ENCODE results near the gene CNRIP1. TPM values are rescaled to one million over a fixed set of nuclear protein-coding genes. Genes with fewer than 3 reads are reported as not detected.
"Not testable (repeated sequence)": the region's sequence is repeated elsewhere in the genome, so short reads cannot be mapped to it uniquely, and the experiment has no call there.

CNRIP1 gene
- total RNA-seq, 8 experiments from 2014 or later = 16.9 to 59.1 (median 40.2) TPM

- Histone ChIP-seq H3K4me1 (replicated peaks in 1 of 2) (peaks cover 8 to 12% of the 10 kb centered on the region in 2 donors), H3K4me3 (no peak overlapping the region), H3K27ac (no peak overlapping the region)
- ATAC-seq (replicated peaks in 6 of 8) = no peak
- 83 to 100% (median 100%) methylated on average over 1 to 4 of the region's 4 CpGs; no CpG with 5 or more reads in 2 of the 10 experiments for WGBS, 10 experiments
- in situ Hi-C loops (cut with MboI; ENCODE audit: low pct_unique_long_range_greater_than_20kb in 2 of 9, low sequenced_read_pairs in 9 of 9, unreplicated experiment in 9 of 9) = no loop called here
These were observed 37.0 kb upstream of the CNRIP1 start for GRCh38 chr2:68356599-68357239.

GRCh38 chr2:68352651-68353391 lies 33.1 kb upstream of the CNRIP1 start:
- no peak for ATAC-seq (replicated peaks in 6 of 8)
- no peak overlapping the region for H3K4me3 ChIP-seq
- in situ Hi-C loops (cut with MboI; ENCODE audit: low pct_unique_long_range_greater_than_20kb in 2 of 9, low sequenced_read_pairs in 9 of 9, unreplicated experiment in 9 of 9) = no loop called here
- WGBS, 10 experiments = 8 to 57% (median 34%) methylated on average over 1 to 2 of the region's 2 CpGs; no CpG with 5 or more reads in 2 of the 10 experiments
- H3K27ac ChIP-seq = no peak overlapping the region
- peaks cover 4 to 9% of the 10 kb centered on the region in 2 donors for H3K4me1 ChIP-seq (replicated peaks in 1 of 2)

DNA sequence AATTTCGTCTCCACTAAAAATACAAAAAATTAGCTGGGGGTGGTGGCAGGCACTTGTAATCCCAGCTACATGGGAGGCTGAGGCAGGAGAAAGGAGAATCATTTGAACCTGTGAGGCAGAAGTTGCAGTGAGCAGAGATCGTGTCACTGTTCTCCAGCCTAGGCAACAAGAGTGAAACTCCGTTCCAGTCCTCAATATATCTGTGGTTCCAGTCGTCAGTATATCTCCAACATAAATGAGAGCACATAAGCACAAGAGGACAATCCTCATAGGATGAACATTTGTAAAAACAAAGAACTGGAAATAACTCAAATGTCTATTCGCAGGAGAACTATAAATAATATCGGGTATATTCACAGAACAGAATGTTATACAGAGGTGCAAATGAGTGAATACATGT lies 32.2 kb upstream of the CNRIP1 start:
- no peak for ATAC-seq (replicated peaks in 6 of 8)
- in situ Hi-C loops (cut with MboI; ENCODE audit: low pct_unique_long_range_greater_than_20kb in 2 of 9, low sequenced_read_pairs in 9 of 9, unreplicated experiment in 9 of 9) = no loop called here
- H3K4me1 ChIP-seq (replicated peaks in 1 of 2) = peaks cover 0 to 1% of the 10 kb centered on the region in 2 donors
- H3K4me3 ChIP-seq = no peak overlapping the region
- WGBS, 10 experiments = 58 to 100% (median 90%) methylated on average over 1 to 6 of the region's 6 CpGs; no CpG with 5 or more reads in 1 of the 10 experiments
- H3K27ac ChIP-seq = no peak overlapping the region

- ATAC-seq (replicated peaks in 6 of 8); H3K27ac ChIP-seq; H3K4me1 ChIP-seq (replicated peaks in 1 of 2); in situ Hi-C loops (cut with MboI; ENCODE audit: low pct_unique_long_range_greater_than_20kb in 2 of 9, low sequenced_read_pairs in 9 of 9, unreplicated experiment in 9 of 9); H3K4me3 ChIP-seq: not testable (repeated sequence)
- WGBS, 10 experiments = 33 to 94% (median 66%) methylated on average over 1 to 4 of the region's 4 CpGs; no CpG with 5 or more reads in 1 of the 10 experiments
These were observed 29.3 kb upstream of the CNRIP1 start for GRCh38 chr2:68349091-68349490.

- Histone ChIP-seq H3K4me1 (replicated peaks in 1 of 2) (peaks cover 7 to 10% of the 10 kb centered on the region in 2 donors), H3K27ac (no peak overlapping the region), H3K4me3 (no peak overlapping the region)
- 33 to 100% (median 81%) methylated on average over 1 to 9 of the region's 9 CpGs; no CpG with 5 or more reads in 1 of the 10 experiments for WGBS, 10 experiments
- peak in 2 of 8 experiments; percentile 30 to 37 for ATAC-seq (replicated peaks in 6 of 8)
- in situ Hi-C loops (cut with MboI; ENCODE audit: low pct_unique_long_range_greater_than_20kb in 2 of 9, low sequenced_read_pairs in 9 of 9, unreplicated experiment in 9 of 9) = no loop called here
These were observed 25.6 kb upstream of the CNRIP1 start for GRCh38 chr2:68345129-68345875.

DNA sequence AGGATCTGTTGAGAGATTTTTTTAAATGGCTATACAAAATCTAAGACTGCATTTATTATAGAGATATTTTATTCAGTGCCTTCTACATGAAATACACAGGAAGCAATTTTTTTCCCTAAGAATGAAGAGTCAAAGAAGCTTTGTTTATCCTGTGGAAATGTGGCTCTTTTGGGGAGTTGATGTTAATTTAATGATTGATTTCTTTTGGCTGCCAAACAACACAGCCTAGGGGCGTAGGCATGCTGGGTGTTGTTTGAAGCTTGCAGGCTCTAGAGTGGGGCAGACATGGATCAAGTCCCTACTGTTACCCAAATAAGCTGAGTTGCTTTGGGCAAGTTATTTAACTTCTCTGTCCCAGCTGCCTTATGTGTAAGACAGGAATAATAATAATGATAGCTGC lies 24.3 kb upstream of the CNRIP1 start:
- WGBS, 10 experiments = 50 to 100% (median 86%) methylated on average over 1 of the region's 1 CpG; no CpG with 5 or more reads in 3 of the 10 experiments
- in situ Hi-C loops (cut with MboI; ENCODE audit: low pct_unique_long_range_greater_than_20kb in 2 of 9, low sequenced_read_pairs in 9 of 9, unreplicated experiment in 9 of 9) = no loop called here
- Histone ChIP-seq H3K4me1 (replicated peaks in 1 of 2) (peaks cover 7 to 10% of the 10 kb centered on the region in 2 donors), H3K27ac (no peak overlapping the region), H3K4me3 (no peak overlapping the region)
- no peak for ATAC-seq (replicated peaks in 6 of 8)

DNA sequence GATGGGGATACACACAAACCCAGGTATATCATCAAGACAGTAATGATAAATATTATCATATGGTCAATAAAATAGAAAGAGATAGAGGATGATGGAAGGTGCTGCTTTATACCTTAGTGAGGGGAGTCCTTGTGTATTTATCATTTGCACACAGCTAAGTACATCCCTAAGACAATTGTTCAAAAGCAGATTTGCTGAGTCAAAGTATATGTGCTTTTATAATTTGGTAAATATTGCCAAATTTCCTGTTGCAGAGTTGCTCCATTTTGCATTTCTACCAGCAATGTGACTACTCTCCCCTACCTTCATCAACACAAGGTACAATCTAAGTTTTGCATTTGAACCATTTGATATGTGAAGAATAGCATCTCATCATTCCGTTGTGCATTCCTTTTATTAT lies 22.7 kb upstream of the CNRIP1 start:
- H3K27ac ChIP-seq = no peak overlapping the region
- WGBS, 10 experiments = 0 to 100% (median 86%) methylated on average over 1 of the region's 1 CpG
- no peak for ATAC-seq (replicated peaks in 6 of 8)
- peaks cover 7 to 10% of the 10 kb centered on the region in 2 donors for H3K4me1 ChIP-seq (replicated peaks in 1 of 2)
- no peak overlapping the region for H3K4me3 ChIP-seq
- in situ Hi-C loops (cut with MboI; ENCODE audit: low pct_unique_long_range_greater_than_20kb in 2 of 9, low sequenced_read_pairs in 9 of 9, unreplicated experiment in 9 of 9) = no loop called here

DNA sequence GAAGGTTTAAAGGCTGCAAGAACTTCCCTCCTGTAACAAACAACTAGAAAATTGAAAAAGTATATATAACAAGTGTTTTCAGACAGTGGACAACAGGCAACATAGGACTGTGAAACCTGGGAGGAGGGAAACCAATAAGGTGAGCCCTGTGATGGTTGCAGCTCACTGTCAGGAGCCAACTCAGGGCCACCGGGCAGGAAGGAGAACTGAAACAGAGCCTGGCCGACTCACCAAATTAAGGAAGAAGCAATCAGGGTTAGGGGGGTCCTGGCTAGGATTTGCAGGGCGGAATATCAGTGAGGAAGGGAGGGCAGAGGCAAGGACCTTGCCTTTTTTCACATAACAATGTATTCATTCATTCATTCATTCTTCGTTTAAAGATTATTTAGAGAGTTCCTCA lies 21.8 kb upstream of the CNRIP1 start:
- H3K4me3 ChIP-seq = no peak overlapping the region
- no peak for ATAC-seq (replicated peaks in 6 of 8)
- in situ Hi-C loops (cut with MboI; ENCODE audit: low pct_unique_long_range_greater_than_20kb in 2 of 9, low sequenced_read_pairs in 9 of 9, unreplicated experiment in 9 of 9) = no loop called here
- H3K27ac ChIP-seq = no peak overlapping the region
- WGBS, 10 experiments = 60 to 93% (median 79%) methylated on average over 1 to 4 of the region's 4 CpGs; no CpG with 5 or more reads in 2 of the 10 experiments
- peaks cover 7 to 10% of the 10 kb centered on the region in 2 donors for H3K4me1 ChIP-seq (replicated peaks in 1 of 2)

GRCh38 chr2:68341062-68341329 lies 21.2 kb upstream of the CNRIP1 start:
- in situ Hi-C loops (cut with MboI; ENCODE audit: low pct_unique_long_range_greater_than_20kb in 2 of 9, low sequenced_read_pairs in 9 of 9, unreplicated experiment in 9 of 9) = no loop called here
- Histone ChIP-seq H3K27ac (no peak overlapping the region), H3K4me1 (replicated peaks in 1 of 2) (peaks cover 7 to 10% of the 10 kb centered on the region in 2 donors), H3K4me3 (no peak overlapping the region)
- 37 to 100% (median 74%) methylated on average over 1 to 3 of the region's 3 CpGs; no CpG with 5 or more reads in 5 of the 10 experiments for WGBS, 10 experiments
- no peak for ATAC-seq (replicated peaks in 6 of 8)

DNA sequence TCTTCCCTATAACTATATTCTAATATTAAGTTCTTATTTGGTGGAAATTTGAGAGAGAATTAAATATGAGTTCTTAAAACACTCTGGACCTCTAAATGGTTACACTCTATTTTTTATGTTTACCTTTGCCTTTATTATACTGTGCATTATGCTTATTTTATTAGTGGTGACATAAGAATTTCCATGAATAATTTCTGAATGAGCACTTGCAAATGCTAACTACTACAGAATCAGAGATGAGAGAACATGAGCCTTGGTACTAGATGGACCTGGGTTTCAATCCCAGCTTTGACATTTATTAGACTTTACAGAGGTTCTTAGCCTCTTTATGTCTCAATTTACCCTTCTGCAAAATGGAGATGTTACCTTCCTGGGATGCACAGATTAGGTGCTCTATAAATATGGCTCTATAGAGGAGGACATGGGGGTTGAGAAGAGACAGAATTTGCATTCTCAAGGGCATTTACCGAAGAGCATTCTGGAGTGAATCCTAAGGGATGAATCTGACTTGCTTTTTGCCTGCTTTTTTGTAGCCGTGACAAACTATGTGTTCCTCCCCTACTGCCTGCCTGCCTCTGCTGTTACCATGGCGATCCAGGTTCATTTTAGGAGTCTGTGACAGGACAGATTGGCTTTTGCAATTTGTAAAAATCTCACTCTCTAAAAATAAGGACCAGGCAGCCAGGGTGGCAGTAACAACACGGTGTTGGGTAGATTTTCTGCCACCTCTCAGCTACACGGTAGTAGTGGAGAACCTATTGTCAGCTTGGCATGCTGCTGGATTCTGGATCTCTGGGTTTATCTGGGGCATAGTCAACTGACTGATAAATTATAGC lies 20.7 kb upstream of the CNRIP1 start:
- Histone ChIP-seq H3K27ac (no peak overlapping the region), H3K4me1 (replicated peaks in 1 of 2) (peaks cover 7 to 10% of the 10 kb centered on the region in 2 donors), H3K4me3 (no peak overlapping the region)
- ATAC-seq (replicated peaks in 6 of 8) = peak; percentile 31 to 81 (median 72)
- in situ Hi-C loops (cut with MboI; ENCODE audit: low pct_unique_long_range_greater_than_20kb in 2 of 9, low sequenced_read_pairs in 9 of 9, unreplicated experiment in 9 of 9) = no loop called here
- WGBS, 10 experiments = 13 to 60% (median 28%) methylated on average over 1 to 5 of the region's 5 CpGs; no CpG with 5 or more reads in 1 of the 10 experiments

- Histone ChIP-seq H3K27ac (no peak overlapping the region), H3K4me1 (replicated peaks in 1 of 2) (peaks cover 7 to 8% of the 10 kb centered on the region in 2 donors), H3K4me3 (no peak overlapping the region)
- 0 to 91% (median 66%) methylated on average over 1 of the region's 1 CpG; no CpG with 5 or more reads in 2 of the 10 experiments for WGBS, 10 experiments
- peak in 2 of 8 experiments; percentile 69 to 73 for ATAC-seq (replicated peaks in 6 of 8)
- in situ Hi-C loops (cut with MboI; ENCODE audit: low pct_unique_long_range_greater_than_20kb in 2 of 9, low sequenced_read_pairs in 9 of 9, unreplicated experiment in 9 of 9) = no loop called here
These were observed 16.4 kb upstream of the CNRIP1 start for GRCh38 chr2:68336192-68336591.

DNA sequence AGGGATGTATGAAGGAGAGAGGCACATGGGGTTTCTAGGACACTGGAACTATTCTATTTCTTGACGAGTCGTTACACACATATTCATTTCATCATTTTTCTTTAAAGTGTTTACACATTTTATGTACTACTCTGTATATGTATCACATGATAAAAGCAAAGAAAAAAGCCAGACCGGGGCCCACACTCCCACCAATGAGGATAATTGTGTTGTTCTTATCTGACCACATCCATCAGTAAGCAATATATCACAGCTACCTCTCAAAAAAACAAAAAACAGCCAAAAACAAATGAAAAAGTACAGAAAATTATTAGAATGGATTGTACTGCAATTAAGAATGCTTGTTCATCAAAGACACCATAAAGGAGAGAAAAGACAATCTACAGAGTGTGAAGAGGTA lies 14.2 kb upstream of the CNRIP1 start:
- 70 to 100% (median 79%) methylated on average over 1 to 3 of the region's 3 CpGs for WGBS, 10 experiments
- H3K27ac ChIP-seq = no peak overlapping the region
- no peaks in the 10 kb centered on the region for H3K4me1 ChIP-seq (replicated peaks in 1 of 2)
- H3K4me3 ChIP-seq = no peak overlapping the region
- in situ Hi-C loops (cut with MboI; ENCODE audit: low pct_unique_long_range_greater_than_20kb in 2 of 9, low sequenced_read_pairs in 9 of 9, unreplicated experiment in 9 of 9) = no loop called here
- ATAC-seq (replicated peaks in 6 of 8) = no peak
